Measurements from ENCODE around the gene PRSS33.

PRSS33 gene

GRCh38 chr16:2834968-2835367, 47.6 kb upstream of the PRSS33 start:
- Histone ChIP-seq H3K4me1 (ENCODE audit: control insufficient read depth, low read length) (no peaks in the 10 kb centered on the region), H3K27ac (ENCODE audit: low read depth, low read length) (no peak overlapping the region), H3K4me2 (ENCODE audit: low read length) (no peak overlapping the region), H4K20me1 (ENCODE audit: control insufficient read depth, insufficient read depth, low read depth, low read length) (no peaks in the 10 kb centered on the region), H3K36me3 (ENCODE audit: control insufficient read depth, low read length) (no peaks in the 10 kb centered on the region), H3F3A (ENCODE audit: control insufficient read depth, insufficient read depth) (no peaks in the 10 kb centered on the region), H3K4me3 (ENCODE audit: low read length) (no peak overlapping the region), H3K9me3 (ENCODE audit: control insufficient read depth, insufficient read depth, low read length) (no peaks in the 10 kb centered on the region), H3K79me2 (ENCODE audit: control insufficient read depth, low read length) (no peaks in the 10 kb centered on the region), H3K27me3 (ENCODE audit: control insufficient read depth, low read length) (no peaks in the 10 kb centered on the region), H3K9me2 (replicated peaks; ENCODE audit: control insufficient read depth, low read length) (no peaks in the 10 kb centered on the region)
- TF ChIP-seq EZH2phosphoT487 (IDR thresholded peaks at IDR 0.05; ENCODE audit: borderline replicate concordance, low read length) (no peak), CTCF (IDR thresholded peaks at IDR 0.05; ENCODE audit: low read depth, low read length, poor library complexity, severe bottlenecking) (no peak)

GRCh38 chr16:2833776-2834175, 46.4 kb upstream of the PRSS33 start:
- Histone ChIP-seq H3F3A (ENCODE audit: control insufficient read depth, insufficient read depth) (no peaks in the 10 kb centered on the region), H3K4me3 (ENCODE audit: low read length) (no peak overlapping the region), H3K27me3 (ENCODE audit: control insufficient read depth, low read length) (no peaks in the 10 kb centered on the region), H3K27ac (ENCODE audit: low read depth, low read length) (no peak overlapping the region), H3K4me2 (ENCODE audit: low read length) (no peak overlapping the region), H3K4me1 (ENCODE audit: control insufficient read depth, low read length) (no peaks in the 10 kb centered on the region), H3K79me2 (ENCODE audit: control insufficient read depth, low read length) (no peaks in the 10 kb centered on the region), H4K20me1 (ENCODE audit: control insufficient read depth, insufficient read depth, low read depth, low read length) (no peaks in the 10 kb centered on the region), H3K9me2 (replicated peaks; ENCODE audit: control insufficient read depth, low read length) (no peaks in the 10 kb centered on the region), H3K36me3 (ENCODE audit: control insufficient read depth, low read length) (no peaks in the 10 kb centered on the region), H3K9me3 (ENCODE audit: control insufficient read depth, insufficient read depth, low read length) (no peaks in the 10 kb centered on the region)
- TF ChIP-seq EZH2phosphoT487 (IDR thresholded peaks at IDR 0.05; ENCODE audit: borderline replicate concordance, low read length) (no peak), CTCF (IDR thresholded peaks at IDR 0.05; ENCODE audit: low read depth, low read length, poor library complexity, severe bottlenecking) (no peak)

GRCh38 chr16:2831203-2831602, 43.8 kb upstream of the PRSS33 start:
- TF ChIP-seq CTCF (IDR thresholded peaks at IDR 0.05; ENCODE audit: low read depth, low read length, poor library complexity, severe bottlenecking) (no peak), EZH2phosphoT487 (IDR thresholded peaks at IDR 0.05; ENCODE audit: borderline replicate concordance, low read length) (no peak)
- no peak overlapping the region for H3K27ac ChIP-seq (ENCODE audit: low read depth, low read length)
- no peaks in the 10 kb centered on the region for H3K9me2 ChIP-seq (replicated peaks; ENCODE audit: control insufficient read depth, low read length)
- H4K20me1 ChIP-seq (ENCODE audit: control insufficient read depth, insufficient read depth, low read depth, low read length), result no peaks in the 10 kb centered on the region
- no peaks in the 10 kb centered on the region for H3K27me3 ChIP-seq (ENCODE audit: control insufficient read depth, low read length)
- no peak overlapping the region for H3K4me3 ChIP-seq (ENCODE audit: low read length)
- H3K9me3 ChIP-seq (ENCODE audit: control insufficient read depth, insufficient read depth, low read length), result no peaks in the 10 kb centered on the region
- no peak overlapping the region for H3K4me2 ChIP-seq (ENCODE audit: low read length)
- no peaks in the 10 kb centered on the region for H3F3A ChIP-seq (ENCODE audit: control insufficient read depth, insufficient read depth)
- no peaks in the 10 kb centered on the region for H3K36me3 ChIP-seq (ENCODE audit: control insufficient read depth, low read length)
- H3K4me1 ChIP-seq (ENCODE audit: control insufficient read depth, low read length), result no peaks in the 10 kb centered on the region
- H3K79me2 ChIP-seq (ENCODE audit: control insufficient read depth, low read length), result no peaks in the 10 kb centered on the region

GRCh38 chr16:2830355-2830695, 43.0 kb upstream of the PRSS33 start:
- TF ChIP-seq EZH2phosphoT487 (IDR thresholded peaks at IDR 0.05; ENCODE audit: borderline replicate concordance, low read length) (no peak), CTCF (IDR thresholded peaks at IDR 0.05; ENCODE audit: low read depth, low read length, poor library complexity, severe bottlenecking) (no peak)
- Histone ChIP-seq H3K27ac (ENCODE audit: low read depth, low read length) (no peak overlapping the region), H3K4me2 (ENCODE audit: low read length) (no peak overlapping the region)

More at GRCh38 chr16:2830355-2830695, 43.0 kb upstream of the PRSS33 start:
- H3K9me2 ChIP-seq (replicated peaks; ENCODE audit: control insufficient read depth, low read length), result no peaks in the 10 kb centered on the region
- no peak overlapping the region for H3K4me3 ChIP-seq (ENCODE audit: low read length)
- no peaks in the 10 kb centered on the region for H4K20me1 ChIP-seq (ENCODE audit: control insufficient read depth, insufficient read depth, low read depth, low read length)
- H3K79me2 ChIP-seq (ENCODE audit: control insufficient read depth, low read length), result no peaks in the 10 kb centered on the region
- no peaks in the 10 kb centered on the region for H3K27me3 ChIP-seq (ENCODE audit: control insufficient read depth, low read length)
- H3K36me3 ChIP-seq (ENCODE audit: control insufficient read depth, low read length), result no peaks in the 10 kb centered on the region
- no peaks in the 10 kb centered on the region for H3K9me3 ChIP-seq (ENCODE audit: control insufficient read depth, insufficient read depth, low read length)
- H3F3A ChIP-seq (ENCODE audit: control insufficient read depth, insufficient read depth), result no peaks in the 10 kb centered on the region
- H3K4me1 ChIP-seq (ENCODE audit: control insufficient read depth, low read length), result no peaks in the 10 kb centered on the region

Measured in DOHH2 (cell line).